Measurements from ENCODE around the gene PACS2.
"Not testable (repeated sequence)": the region's sequence is repeated elsewhere in the genome, so short reads cannot be mapped to it uniquely, and the experiment has no call there.

The PACS2 gene

GRCh38 chr14:105351920-105352851 lies 37.6 kb downstream of the PACS2 start:
- DNase-seq: peak; percentile 34 to 75

- no peak for DNase-seq
Observed at GRCh38 chr14:105353136-105353535, 38.6 kb downstream of the PACS2 start.

- no peak for DNase-seq
Observed at GRCh38 chr14:105354541-105354940, 40.0 kb downstream of the PACS2 start.

- no peak for DNase-seq
Observed at GRCh38 chr14:105355049-105355575, 40.6 kb downstream of the PACS2 start.

- no peak for DNase-seq
Observed at GRCh38 chr14:105355850-105356604, 41.5 kb downstream of the PACS2 start.

GRCh38 chr14:105356927-105357326 lies 42.4 kb downstream of the PACS2 start:
- DNase-seq: no peak

- DNase-seq: no peak
Observed at GRCh38 chr14:105357626-105358025, 43.1 kb downstream of the PACS2 start.

- DNase-seq: no peak
Observed at GRCh38 chr14:105358140-105358846, 43.7 kb downstream of the PACS2 start.

GRCh38 chr14:105358943-105359342 lies 44.4 kb downstream of the PACS2 start:
- no peak for DNase-seq

GRCh38 chr14:105361412-105361811 lies 46.9 kb downstream of the PACS2 start:
- DNase-seq: not testable (repeated sequence)

GRCh38 chr14:105363847-105364708 lies 49.5 kb downstream of the PACS2 start:
- no peak for DNase-seq

GRCh38 chr14:105365101-105365500 lies 50.6 kb downstream of the PACS2 start:
- no peak for DNase-seq

- no peak for DNase-seq
Observed at GRCh38 chr14:105365681-105366080, 51.1 kb downstream of the PACS2 start.

- DNase-seq: no peak
Observed at GRCh38 chr14:105366386-105367074, 52.0 kb downstream of the PACS2 start.

- DNase-seq: no peak
Observed at GRCh38 chr14:105367116-105368031, 52.8 kb downstream of the PACS2 start.

GRCh38 chr14:105368032-105368417 lies 53.5 kb downstream of the PACS2 start:
- DNase-seq: no peak

GRCh38 chr14:105368426-105368825 lies 53.9 kb downstream of the PACS2 start:
- no peak for DNase-seq

GRCh38 chr14:105368910-105369652 lies 54.5 kb downstream of the PACS2 start:
- DNase-seq: no peak

GRCh38 chr14:105369653-105370040 lies 55.1 kb downstream of the PACS2 start:
- DNase-seq: no peak

- DNase-seq: no peak
Observed at GRCh38 chr14:105374389-105374788, 59.8 kb downstream of the PACS2 start.

Data from cerebellar nuclear complex (tissue), 1 donor.